Muscle of back (tissue), 11 donors: ENCODE measurements around the gene SWT1. TPM values are rescaled to one million over a fixed set of nuclear protein-coding genes. Genes with fewer than 3 reads are reported as not detected.
"Not testable (repeated sequence)": the region's sequence is repeated elsewhere in the genome, so short reads cannot be mapped to it uniquely, and the experiment has no call there.

Source experiments
- DNase-seq, 3 donors: peaks; one replicate each; pipeline versions ENCODE4 v3.0.0 to v3.0.0-alpha.2; 2013
- polyA plus RNA-seq, 10 donors: library from polyadenylated mRNA; unstranded; fragments of 120-200 nt; gene quantifications; one replicate each; pipeline ENCODE4 v1.2.1, GENCODE V29; 2013; ENCODE audit not compliant: insufficient read length in 10 of 10

The SWT1 gene
- polyA plus RNA-seq, 10 donors = 5.0 to 8.7 (median 6.7) TPM

- peak; percentile 64 to 88 (median 69) for DNase-seq
These were observed 13.4 kb downstream of the SWT1 start for GRCh38 chr1:185170291-185170848.

DNA sequence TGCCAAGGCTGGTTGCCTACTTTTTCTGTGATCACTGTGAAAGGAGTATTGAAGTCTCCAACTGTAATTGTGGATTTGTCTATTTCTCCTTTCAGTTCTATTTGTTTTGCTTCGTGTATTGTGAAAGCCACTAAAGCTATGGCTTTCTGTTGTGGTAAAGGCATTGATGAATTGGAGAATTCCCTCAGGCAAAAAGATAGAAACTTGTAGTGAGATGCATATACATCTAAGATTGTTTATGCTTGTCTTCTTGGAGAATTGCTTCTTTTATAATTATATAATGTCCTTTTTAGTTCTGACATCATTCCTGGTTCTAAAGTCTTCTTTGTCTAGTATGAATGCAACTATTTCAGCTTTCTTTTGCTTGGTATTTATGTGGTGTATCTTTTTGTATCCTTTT, 36.8 kb downstream of the SWT1 start:
- no peak for DNase-seq

- DNase-seq = not testable (repeated sequence)
These were observed 41.7 kb downstream of the SWT1 start for GRCh38 chr1:185198712-185199111.

DNA sequence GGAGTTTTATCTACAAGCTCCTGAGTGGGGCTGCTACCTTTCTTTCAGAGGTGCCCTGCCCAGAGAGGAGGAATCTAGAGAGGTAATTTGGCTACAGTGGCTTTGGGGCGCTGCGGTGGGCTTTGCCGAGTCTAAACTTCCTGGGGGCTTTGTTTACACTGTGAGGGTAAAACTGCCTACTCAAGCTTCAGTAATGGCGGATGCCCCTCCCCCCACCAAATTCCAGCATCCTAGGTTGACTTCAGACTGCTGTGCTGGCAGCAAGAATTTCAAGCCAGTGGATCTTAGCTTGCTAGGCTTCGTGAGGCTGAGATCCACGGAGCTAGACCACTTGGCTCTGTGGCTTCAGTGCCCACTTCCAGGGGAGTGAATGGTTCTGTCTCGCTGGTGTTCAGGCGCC, 43.9 kb downstream of the SWT1 start:
- no peak for DNase-seq

DNA sequence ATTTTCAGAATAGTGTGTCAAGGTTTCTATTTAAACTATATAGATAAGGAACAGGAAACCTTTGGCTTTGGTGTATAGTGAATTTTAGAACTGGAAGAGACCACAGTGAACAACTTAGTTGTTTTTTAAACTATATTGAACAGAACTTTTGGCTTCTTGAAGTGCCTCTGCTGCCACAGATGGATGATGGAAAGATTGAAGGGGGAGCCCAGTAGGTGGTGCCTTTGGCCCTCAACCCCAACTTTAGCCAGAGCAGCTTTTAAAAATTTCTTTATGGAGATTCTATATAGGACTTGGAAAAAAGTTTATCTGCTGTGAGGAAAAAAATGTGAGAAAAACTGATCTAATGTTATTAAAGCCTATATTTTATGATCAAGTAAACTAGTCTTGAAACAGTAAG, 50.2 kb downstream of the SWT1 start:
- no peak for DNase-seq

DNA sequence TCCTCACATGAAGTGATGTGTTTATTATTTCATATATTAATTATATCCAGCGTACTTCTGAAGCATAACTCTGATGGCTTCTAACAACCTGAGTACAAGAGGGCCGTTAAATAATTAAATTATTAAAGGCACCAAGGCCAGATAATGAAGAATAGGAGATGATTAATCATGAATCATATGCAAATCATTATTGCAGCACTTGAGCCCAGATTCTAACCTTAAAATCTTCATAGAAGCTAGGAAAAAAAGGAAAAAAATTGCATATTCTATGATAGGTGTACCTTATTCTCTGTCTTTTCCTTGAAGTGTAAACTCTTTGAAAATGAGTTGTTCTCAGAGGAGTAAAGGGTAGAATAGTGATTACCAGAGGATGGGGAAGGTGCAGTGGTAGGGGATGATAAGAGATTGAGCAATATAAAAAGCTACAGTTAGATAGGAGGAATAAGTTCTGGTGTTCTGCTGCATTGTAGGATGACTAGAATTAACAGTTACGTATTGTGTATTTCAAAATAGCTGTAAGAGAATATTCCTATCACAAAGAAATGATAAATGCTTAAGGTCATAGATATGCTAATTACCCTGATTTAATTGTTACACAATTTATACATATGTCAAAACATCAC, 51.1 kb downstream of the SWT1 start:
- DNase-seq = no peak

DNA sequence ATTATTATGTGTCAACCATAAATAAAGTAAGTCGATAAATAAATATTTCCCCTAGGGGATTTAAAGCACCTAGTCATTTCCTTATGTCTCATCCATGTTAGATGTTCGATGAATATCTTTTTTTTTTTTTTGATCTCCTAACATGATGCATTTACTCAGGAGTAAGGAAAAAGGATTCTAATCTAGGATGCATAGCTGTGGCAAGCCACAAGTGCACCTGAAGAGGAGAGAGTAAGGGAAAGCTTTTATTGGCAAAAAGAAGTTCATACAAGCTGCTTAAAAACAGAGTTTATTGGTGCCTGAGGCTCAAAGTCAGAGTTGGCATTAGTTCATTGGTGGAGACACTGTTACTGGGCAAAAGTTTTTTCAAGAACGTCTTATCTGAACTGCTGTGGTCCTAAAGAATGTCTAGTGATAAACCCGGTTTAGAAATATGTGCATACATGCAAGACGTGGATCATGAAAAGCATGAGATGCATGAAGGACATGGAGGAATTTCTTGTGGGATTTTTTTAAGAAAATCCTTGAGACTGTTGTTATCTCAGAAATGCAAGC, 51.7 kb downstream of the SWT1 start:
- DNase-seq = no peak

DNA sequence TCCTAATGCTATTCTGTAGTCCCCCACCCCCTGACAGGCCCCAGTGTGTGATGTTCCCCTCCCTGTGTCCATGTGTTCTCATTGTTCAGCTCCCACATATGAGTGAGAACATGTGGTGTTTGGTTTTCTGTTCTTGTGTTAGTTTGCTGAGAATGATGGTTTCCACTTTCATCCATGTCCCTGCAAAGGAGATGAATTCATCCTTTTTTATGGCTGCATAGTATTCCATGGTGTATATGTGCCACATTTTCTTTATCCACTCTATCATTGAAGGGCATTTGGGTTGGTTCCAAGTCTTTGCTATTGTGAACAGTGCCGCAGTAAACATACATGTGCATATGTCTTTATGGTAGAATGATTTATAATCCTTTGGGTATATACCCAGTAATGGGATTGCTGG, 52.4 kb downstream of the SWT1 start:
- not testable (repeated sequence) for DNase-seq

DNA sequence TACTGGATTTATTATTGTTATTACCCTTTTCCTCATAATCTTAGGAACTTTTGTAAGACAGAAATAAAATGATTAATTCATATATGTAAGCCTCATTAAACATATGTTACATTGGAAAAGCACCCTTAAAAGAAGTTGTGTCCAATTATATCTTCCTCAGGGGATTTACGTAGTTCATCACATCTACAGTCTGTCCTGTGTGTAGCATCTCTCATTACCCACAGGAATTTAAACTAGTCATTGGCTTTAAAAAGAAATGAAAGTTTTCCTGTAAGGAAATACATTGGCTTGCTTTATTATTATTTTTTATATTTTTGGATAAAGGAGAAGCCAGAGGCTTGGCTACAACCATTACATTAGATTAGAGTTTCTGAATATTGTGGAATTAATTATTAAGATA, 56.1 kb downstream of the SWT1 start:
- DNase-seq = no peak

- no peak for DNase-seq
These were observed 58.9 kb downstream of the SWT1 start for GRCh38 chr1:185215911-185216310.

DNA sequence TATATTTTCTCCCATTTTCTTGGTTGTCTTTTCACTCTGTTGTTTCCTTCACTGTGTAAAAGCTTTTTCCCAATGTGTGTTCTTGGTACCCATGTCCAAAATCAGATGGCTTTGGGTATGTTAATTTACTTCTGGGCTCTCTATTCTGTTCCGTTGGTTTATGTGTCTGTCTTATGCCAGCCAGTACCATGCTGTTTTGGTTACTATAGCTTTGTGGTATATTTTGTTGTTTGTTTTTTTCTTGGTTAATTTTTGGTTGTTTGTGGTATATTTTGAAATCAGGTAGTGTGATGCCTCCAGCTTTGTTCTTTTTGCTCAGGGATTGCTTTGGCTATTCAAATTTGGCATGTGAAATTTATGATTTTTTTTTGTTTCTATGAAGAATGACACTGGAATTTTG, 67.2 kb downstream of the SWT1 start:
- DNase-seq = no peak

DNA sequence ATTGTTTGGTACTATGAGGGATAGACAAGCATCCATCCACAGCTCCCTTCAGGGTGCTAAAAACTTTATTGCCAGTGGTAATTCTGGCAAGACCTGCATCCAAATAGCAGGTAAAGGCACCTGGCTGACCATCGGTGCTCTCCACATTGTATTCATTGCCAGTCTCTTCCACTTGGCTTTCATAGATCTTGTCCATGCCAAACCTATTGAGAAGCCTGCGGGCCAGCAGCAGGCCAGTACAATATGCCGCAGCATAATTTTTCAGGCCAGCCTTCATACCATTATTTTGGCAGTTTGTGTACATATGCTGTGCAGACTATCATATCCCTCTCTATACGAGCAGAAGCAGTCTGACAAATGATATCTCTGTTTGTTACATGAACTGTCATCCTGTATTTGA, 70.2 kb downstream of the SWT1 start:
- no peak for DNase-seq

- no peak for DNase-seq
These were observed 72.0 kb downstream of the SWT1 start for GRCh38 chr1:185228979-185229378.

DNA sequence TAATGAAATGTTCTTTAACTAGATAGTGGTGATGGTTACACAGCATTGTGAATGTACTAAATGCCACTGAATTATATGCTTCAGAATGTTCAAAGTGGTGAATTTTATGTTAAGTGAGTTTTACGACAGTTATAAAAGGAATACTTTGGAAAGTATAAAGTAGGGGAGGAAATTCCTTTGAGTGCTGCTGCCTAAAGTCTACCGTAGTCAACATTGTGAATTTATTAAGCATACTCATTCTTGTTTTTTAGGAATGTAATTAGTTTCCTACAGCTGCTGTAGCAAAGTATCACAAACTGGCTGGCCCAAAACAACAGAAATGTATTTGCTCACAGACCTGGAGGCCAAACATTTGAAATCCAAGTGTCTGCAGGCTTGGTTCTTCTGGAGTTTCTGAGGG, 73.0 kb downstream of the SWT1 start:
- peak in 1 of 3 donors; percentile 26 for DNase-seq

- DNase-seq = no peak
These were observed 75.9 kb downstream of the SWT1 start for GRCh38 chr1:185232874-185233273.

DNA sequence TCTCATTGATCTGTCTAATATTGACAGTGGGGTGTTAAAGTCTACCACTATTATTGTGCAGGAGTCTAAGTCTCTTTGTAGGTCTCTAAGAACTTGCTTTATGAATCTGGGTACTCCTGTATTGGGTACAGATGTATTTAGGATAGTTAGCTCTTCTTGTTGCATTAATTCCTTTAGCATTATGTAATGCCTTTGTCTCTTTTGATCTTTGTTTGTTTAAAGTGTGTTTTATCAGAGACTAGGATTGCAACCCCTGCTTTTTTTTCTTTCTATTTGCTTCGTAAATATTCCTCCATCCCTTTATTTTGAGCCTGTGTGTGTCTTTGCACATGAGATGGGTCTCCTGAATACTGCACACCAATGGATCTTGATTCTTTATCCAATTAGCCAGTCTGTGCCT, 77.2 kb downstream of the SWT1 start:
- DNase-seq = not testable (repeated sequence)

DNA sequence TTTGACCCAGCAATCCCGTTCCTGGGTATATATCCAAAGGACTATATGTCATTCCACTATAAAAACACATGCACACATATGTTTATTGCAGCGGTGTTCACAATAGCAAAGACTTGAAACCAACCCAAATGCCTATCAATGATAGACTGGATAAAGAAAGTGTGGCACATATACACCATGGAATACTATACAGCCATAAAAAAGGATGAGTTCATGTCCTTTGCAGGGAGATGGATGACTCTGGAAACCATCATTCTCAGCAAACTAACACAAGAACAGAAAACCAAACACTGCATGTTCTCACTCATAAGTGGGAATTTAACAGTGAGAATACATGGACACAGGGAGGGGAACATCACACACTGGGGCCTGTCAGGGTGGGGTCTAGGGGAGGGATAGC, 80.2 kb downstream of the SWT1 start:
- not testable (repeated sequence) for DNase-seq

- no peak for DNase-seq
These were observed 80.7 kb downstream of the SWT1 start for GRCh38 chr1:185237661-185238060.

GRCh38 chr1:185238447-185238846, 81.5 kb downstream of the SWT1 start:
- DNase-seq = no peak

- DNase-seq = no peak
These were observed 82.9 kb downstream of the SWT1 start for GRCh38 chr1:185239861-185240260.

DNA sequence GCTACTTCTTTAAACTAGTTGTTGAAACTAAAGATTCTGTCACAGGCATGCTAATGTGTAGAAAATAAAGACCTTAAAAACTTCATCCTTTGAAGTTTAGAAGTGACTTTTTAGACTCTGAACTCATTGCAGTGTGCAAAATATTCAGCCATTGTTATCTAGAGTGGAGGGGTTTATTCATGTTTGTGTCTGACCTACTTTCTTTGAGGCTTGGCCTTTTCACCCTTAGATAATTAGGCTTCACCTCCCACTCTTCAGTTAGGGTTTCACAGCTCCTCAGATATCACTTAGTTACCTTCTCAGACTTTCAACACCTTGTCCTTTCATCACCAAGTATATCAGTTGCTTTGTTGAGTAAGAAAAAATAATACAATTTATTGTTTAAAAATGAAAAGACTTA, 84.2 kb downstream of the SWT1 start:
- no peak for DNase-seq

DNA sequence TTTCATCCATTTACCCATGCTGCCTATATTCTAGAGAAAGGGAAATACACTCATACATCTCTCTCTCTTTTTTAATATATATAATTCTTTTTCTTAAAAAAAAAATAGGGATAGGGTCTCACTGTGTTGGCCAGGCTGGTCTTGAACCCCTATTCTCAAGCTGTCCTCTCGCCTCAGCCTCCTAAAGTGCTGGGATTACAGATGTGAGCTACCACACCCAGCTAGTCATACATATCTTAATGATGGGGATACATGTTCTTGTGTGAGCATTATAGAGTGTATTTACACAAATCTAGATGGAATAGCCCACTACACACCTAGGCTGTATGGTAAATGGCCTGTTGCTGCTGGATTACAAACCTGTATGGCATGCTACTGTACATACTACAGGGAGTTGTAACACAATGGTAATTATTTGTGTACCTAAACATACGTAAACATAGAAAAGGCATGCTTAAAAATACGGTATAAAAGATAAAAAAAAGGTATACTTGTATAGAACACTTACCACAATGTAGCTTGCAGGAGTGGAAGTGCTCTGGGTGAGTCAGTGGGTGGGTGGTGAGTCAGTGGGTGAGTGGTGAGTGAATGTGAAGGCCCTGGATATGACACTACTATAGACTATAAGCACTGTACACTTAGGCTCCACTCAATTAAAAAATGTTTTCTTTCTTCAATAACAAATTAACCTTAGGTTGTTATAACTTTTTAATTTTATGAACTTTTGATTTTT, 87.2 kb downstream of the SWT1 start:
- peak in 1 of 3 donors; percentile 17 for DNase-seq

GRCh38 chr1:185245466-185245865, 88.5 kb downstream of the SWT1 start:
- DNase-seq = no peak
